A549 (cell line): Measurements from ENCODE around the gene CRB1.

Source experiments
- CEBPB ChIP-seq, 2 experiments: fragments of >200 bp in 1 of 2; sonication (Bioruptor Twin) in 1 of 2; formaldehyde crosslinking in 1 of 2; IDR thresholded peaks; 2 replicates each; pipeline ENCODE4 v1.6.1; 2012 to 2016
- CHD4 ChIP-seq: fragments of 200-600 bp; sonication (generic); IDR thresholded peaks from 2 replicates; pipeline ENCODE4 v1.6.1; 2016; ENCODE audit warnings: antibody characterized with exemption, mild to moderate bottlenecking, borderline replicate concordance
- EHMT2 ChIP-seq: fragments of 200-600 bp; sonication (generic); IDR thresholded peaks from 2 replicates; pipeline ENCODE4 v1.6.1; 2016; ENCODE audit warnings: antibody characterized with exemption, low read depth, mild to moderate bottlenecking, moderate library complexity
- ESRRA ChIP-seq: fragments of 150-350 bp; IDR thresholded peaks from 2 replicates; pipeline ENCODE4 v1.6.1; 2014; ENCODE audit warnings: mild to moderate bottlenecking, low read length, borderline replicate concordance
- JUN ChIP-seq, 2 experiments: fragments of >200 bp; sonication (Bioruptor Twin); formaldehyde crosslinking; IDR thresholded peaks; 2 replicates in 1 of 2; 3 replicates in 1 of 2; pipeline ENCODE4 v1.6.1; 2016 to 2017
- KDM1A ChIP-seq: fragments of 200-600 bp; sonication (generic); IDR thresholded peaks from 2 replicates; pipeline ENCODE4 v1.6.1; 2016; ENCODE audit warnings: low read depth, mild to moderate bottlenecking
- MYC ChIP-seq: IDR thresholded peaks from 2 replicates; pipeline ENCODE4 v1.6.1; 2012; ENCODE audit warnings: mild to moderate bottlenecking, inconsistent platforms, low read length, improper control_type of control experiment, borderline replicate concordance
- NPAS2 ChIP-seq: fragments of 250-450 bp; sonication (Bioruptor Pico); IDR thresholded peaks from 2 replicates; pipeline ENCODE4 v1.8.0; 2022; ENCODE audit warnings: mild to moderate bottlenecking, moderate library complexity, borderline replicate concordance
- POLR2A ChIP-seq: IDR thresholded peaks from 2 replicates; pipeline ENCODE4 v1.6.1; 2012; ENCODE audit warnings: mild to moderate bottlenecking, low read length
- RFX5 ChIP-seq: fragments of 450-650 bp; IDR thresholded peaks from 2 replicates; pipeline ENCODE4 v1.7.1; 2014; ENCODE audit warnings: antibody characterized with exemption, mild to moderate bottlenecking, moderate library complexity
- TF ChIP-seq, protein P1 (sequence below): IDR thresholded peaks from 2 replicates; pipeline ENCODE4 v1.6.1; 2012; ENCODE audit warnings: low read depth, borderline replicate concordance
- TF ChIP-seq, protein P2 (sequence below): fragments of >200 bp; sonication (Bioruptor Twin); formaldehyde crosslinking; IDR thresholded peaks from 3 replicates; pipeline ENCODE4 v1.5.1; 2016
- TF ChIP-seq, protein P3 (sequence below): fragments of 250-450 bp; sonication (Bioruptor Pico); IDR thresholded peaks from 2 replicates; pipeline ENCODE4 v1.5.0; 2021; ENCODE audit warnings: mild to moderate bottlenecking, moderate library complexity, borderline replicate concordance
- TF ChIP-seq, protein P4 (sequence below): IDR thresholded peaks from 2 replicates; pipeline ENCODE4 v1.6.1; 2012

DNA sequence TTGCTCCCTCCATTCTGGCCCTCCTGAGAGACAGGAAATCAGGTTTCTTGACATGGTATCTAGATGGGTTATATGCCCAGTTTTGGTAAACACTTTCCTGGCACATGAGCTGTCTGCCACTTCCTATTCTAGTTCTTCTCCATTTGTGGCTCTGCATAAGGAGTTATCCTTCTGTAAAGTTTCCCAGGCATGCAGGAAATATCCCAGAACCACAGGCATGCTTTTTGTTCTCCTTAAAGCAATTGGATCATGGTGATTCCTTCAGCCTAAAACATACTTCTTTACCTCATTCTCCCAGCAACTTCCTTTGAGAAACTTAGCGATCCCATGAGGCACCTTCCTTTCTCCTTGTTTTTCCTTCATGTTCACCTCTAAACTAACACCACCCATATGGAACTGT, 199.8 kb downstream of the CRB1 start:
- TF ChIP-seq, protein P1, sequence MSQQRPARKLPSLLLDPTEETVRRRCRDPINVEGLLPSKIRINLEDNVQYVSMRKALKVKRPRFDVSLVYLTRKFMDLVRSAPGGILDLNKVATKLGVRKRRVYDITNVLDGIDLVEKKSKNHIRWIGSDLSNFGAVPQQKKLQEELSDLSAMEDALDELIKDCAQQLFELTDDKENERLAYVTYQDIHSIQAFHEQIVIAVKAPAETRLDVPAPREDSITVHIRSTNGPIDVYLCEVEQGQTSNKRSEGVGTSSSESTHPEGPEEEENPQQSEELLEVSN = no peak
- TF ChIP-seq CHD4 (no peak), CEBPB (IDR thresholded peaks at IDR 0.05) (no peak), JUN (IDR thresholded peaks at IDR 0.05) (no peak), KDM1A (no peak), NPAS2 (CRISPR knock-in tag) (no peak), RFX5 (no peak), EHMT2 (no peak), POLR2A (no peak), MYC (no peak), ESRRA (no peak)
- TF ChIP-seq, protein P2, sequence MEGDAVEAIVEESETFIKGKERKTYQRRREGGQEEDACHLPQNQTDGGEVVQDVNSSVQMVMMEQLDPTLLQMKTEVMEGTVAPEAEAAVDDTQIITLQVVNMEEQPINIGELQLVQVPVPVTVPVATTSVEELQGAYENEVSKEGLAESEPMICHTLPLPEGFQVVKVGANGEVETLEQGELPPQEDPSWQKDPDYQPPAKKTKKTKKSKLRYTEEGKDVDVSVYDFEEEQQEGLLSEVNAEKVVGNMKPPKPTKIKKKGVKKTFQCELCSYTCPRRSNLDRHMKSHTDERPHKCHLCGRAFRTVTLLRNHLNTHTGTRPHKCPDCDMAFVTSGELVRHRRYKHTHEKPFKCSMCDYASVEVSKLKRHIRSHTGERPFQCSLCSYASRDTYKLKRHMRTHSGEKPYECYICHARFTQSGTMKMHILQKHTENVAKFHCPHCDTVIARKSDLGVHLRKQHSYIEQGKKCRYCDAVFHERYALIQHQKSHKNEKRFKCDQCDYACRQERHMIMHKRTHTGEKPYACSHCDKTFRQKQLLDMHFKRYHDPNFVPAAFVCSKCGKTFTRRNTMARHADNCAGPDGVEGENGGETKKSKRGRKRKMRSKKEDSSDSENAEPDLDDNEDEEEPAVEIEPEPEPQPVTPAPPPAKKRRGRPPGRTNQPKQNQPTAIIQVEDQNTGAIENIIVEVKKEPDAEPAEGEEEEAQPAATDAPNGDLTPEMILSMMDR = no peak
- TF ChIP-seq, protein P3, sequence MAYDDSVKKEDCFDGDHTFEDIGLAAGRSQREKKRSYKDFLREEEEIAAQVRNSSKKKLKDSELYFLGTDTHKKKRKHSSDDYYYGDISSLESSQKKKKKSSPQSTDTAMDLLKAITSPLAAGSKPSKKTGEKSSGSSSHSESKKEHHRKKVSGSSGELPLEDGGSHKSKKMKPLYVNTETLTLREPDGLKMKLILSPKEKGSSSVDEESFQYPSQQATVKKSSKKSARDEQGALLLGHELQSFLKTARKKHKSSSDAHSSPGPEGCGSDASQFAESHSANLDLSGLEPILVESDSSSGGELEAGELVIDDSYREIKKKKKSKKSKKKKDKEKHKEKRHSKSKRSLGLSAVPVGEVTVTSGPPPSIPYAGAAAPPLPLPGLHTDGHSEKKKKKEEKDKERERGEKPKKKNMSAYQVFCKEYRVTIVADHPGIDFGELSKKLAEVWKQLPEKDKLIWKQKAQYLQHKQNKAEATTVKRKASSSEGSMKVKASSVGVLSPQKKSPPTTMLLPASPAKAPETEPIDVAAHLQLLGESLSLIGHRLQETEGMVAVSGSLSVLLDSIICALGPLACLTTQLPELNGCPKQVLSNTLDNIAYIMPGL (CRISPR knock-in tag) = no peak
- TF ChIP-seq, protein P4, sequence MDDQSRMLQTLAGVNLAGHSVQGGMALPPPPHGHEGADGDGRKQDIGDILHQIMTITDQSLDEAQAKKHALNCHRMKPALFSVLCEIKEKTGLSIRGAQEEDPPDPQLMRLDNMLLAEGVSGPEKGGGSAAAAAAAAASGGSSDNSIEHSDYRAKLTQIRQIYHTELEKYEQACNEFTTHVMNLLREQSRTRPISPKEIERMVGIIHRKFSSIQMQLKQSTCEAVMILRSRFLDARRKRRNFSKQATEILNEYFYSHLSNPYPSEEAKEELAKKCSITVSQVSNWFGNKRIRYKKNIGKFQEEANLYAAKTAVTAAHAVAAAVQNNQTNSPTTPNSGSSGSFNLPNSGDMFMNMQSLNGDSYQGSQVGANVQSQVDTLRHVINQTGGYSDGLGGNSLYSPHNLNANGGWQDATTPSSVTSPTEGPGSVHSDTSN = no peak
